NB4 (cell line): ENCODE measurements around the gene WASF3.

ENCODE experiments used
- CTCF ChIP-seq: IDR thresholded peaks from one replicate; pipeline ENCODE4 v1.5.1; 2012; ENCODE audit warnings: low read depth, low read length
- MYC ChIP-seq: IDR thresholded peaks from 2 replicates; pipeline ENCODE4 v1.6.1; 2011; ENCODE audit warnings: low read depth, low read length
- POLR2A ChIP-seq: IDR thresholded peaks from 2 replicates; pipeline ENCODE4 v1.6.1; 2011; ENCODE audit warnings: mild to moderate bottlenecking; ENCODE audit not compliant: insufficient read length; ENCODE audit errors: extremely low read depth

- TF ChIP-seq POLR2A (no peak), CTCF (no peak), MYC (no peak)
Observed at GRCh38 chr13:26548205-26548765, 9.2 kb upstream of the WASF3 start.
